HuH-7 (cell line): ENCODE results near the gene ATXN7L2.

Source experiments
- DNase-seq: peaks from one replicate; pipeline ENCODE4 v3.0.0; 2011; ENCODE audit warnings: low spot score

The ATXN7L2 gene

GRCh38 chr1:109523706-109524105 is 40.0 kb downstream of the ATXN7L2 start:
- no peak for DNase-seq

DNA sequence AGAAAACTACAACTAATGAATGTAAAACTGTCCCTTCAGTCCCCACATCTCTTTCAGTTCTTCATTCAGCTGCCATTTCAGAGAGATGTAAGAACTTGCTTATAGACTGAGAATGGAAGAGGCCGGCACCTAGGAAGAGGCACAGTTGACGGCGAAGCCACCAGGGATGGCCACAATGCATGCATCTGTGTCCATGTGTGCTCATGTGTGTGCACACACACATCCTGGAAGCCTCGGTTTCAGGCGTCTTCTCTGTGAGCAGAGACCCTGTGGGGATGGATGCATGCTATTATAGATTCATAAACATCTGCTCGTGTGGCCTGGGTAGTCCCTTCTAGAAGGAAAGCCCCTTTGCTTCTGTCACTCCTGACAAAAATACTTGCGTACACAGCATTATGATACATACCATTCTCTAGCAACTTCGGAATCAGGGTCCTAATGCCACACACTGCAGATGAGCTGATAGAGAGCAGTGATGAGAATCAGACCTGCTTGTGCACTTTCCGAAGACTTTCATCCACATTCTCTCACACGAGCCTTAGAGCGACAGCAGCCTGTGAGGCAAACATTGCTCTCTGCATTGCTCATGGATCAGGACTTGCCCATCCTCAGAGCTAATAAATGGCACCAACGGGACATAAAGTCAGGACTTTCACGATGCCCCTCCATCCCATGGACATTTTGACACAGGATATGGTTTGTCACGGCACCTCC is 43.5 kb downstream of the ATXN7L2 start:
- no peak for DNase-seq

- DNase-seq: no peak
Observed at GRCh38 chr1:109527846-109528695, 44.4 kb downstream of the ATXN7L2 start.

DNA sequence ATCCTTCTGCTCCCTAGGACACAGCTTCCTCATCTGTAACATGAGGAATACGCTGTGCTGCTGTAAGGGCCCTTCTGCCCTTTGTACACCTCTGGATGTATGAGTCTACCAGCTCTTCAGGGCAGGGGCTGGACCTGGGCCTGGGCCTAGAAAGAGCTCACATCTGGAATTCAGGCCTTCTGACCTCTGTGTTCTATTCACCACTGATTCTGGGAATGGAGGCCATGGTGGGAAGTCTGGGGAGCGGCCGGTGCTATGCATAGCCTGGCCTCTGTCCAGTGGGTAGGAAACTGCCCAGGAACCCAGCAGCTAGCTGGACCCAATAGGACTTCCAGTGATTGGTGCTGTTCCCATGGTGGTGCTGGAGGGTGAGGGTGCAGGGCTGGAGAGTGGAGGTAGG is 45.0 kb downstream of the ATXN7L2 start:
- no peak for DNase-seq

- DNase-seq: no peak
Observed at GRCh38 chr1:109529881-109530456, 46.3 kb downstream of the ATXN7L2 start.

- no peak for DNase-seq
Observed at GRCh38 chr1:109530457-109531087, 46.9 kb downstream of the ATXN7L2 start.

DNA sequence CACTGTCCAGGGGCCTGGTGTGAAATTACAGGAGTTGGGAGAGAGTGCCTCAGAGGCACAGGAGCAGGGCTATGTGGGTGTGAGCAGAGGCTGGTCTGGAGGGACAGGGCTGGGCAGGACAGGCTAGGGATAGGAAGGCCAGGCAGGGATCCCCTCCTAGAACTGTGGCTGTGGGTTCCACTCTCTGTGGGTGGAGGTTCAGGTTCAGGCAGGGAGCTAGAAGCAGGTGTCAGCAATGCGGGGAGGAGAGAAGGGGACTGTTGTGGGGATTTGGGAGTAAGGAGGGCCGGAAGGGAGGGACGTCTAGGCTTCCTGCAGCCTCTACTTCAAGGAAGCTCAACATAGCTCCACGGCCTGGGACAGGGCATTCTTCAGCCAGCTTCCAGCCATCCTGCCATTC is 47.7 kb downstream of the ATXN7L2 start:
- no peak for DNase-seq

DNA sequence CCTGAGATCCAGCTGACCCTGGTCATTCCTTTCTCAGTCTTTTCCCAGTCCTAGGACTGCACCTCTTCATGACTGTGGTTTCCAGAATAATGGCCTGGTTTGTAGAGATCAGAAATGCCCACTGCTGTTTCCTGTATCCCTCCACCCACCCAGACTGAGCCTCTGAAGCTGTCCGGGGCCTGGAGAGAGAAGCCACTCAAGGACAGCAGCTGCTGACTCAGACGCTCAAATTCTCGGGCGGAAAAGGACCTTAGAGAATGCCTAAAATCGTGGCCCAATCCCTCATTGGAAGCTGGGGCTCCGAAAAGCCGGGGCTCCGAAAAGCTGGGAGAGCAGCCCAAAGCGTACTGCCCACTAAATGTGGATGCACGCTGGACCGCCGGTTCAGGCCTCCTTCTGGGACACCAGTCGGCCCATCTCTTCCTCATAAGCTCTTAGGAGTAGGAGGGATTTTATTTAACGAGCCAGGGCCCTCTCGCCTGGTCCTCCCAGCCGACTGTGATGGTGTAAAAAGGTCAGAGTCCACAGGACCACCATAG is 48.2 kb downstream of the ATXN7L2 start:
- DNase-seq: no peak

- peak; percentile 74 for DNase-seq
Observed at GRCh38 chr1:109532365-109533136, 48.8 kb downstream of the ATXN7L2 start.

GRCh38 chr1:109534307-109534858 is 50.7 kb downstream of the ATXN7L2 start:
- DNase-seq: no peak

GRCh38 chr1:109535481-109535880 is 51.8 kb downstream of the ATXN7L2 start:
- no peak for DNase-seq

DNA sequence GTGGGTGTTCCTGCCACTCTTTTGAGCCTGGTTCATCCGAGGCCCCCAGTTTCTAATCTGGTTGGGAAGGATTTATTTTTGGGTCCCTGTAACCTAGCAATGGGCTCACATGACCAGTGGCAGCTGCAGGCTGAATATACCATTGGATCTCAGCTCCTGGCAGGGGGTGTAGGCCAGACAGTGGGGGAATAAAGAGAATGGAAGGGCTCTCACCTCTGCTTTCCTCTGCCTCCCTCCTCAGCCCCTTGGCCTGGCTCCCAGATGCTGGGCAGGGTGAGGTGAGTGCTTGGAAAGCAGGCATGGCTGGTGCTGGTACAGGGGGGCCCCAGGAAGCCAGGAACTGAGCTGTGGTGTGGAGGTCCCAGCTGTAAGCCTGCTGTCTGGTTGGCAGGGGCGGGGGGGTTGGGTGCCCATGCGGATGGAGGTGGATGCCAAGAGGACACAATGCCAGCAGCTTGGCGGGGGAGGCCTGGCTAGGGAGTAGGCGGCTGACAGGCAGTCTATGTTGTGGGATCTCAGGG is 52.3 kb downstream of the ATXN7L2 start:
- no peak for DNase-seq

DNA sequence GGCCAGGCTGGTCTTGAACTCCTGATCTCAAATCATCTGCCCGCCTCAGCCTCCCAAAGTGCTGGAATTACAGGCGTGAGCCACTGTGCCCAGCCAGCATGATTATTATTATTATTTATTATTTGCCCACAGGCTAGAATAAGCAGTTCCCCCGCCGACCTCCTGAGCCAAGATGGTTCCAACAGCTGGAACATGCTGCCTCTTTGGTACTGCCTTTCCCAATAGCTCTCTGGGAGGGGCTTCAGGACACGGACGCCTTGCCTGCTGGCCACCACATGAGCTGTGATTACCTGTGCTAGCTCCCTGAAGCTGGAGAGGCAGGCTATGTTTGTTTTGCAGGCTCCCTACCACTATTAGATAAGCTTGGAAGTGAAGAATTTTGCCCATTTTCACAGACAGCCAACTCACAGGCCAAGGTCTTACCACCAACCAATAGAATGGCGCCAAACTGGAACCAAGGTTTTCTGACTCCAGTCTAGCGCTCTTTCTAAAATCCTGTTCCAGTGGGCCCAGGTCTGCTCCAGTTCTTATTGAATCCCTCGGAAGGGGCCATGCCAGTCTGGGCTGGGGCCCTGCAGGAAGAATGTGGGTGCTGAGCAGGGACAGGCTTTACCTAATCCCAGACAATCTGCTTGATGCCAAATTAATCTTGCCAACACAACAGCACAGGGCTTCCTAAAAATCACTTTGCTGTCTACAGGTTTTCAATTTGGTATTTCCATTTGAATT is 53.9 kb downstream of the ATXN7L2 start:
- DNase-seq: no peak

- DNase-seq: no peak
Observed at GRCh38 chr1:109538827-109539555, 55.3 kb downstream of the ATXN7L2 start.

DNA sequence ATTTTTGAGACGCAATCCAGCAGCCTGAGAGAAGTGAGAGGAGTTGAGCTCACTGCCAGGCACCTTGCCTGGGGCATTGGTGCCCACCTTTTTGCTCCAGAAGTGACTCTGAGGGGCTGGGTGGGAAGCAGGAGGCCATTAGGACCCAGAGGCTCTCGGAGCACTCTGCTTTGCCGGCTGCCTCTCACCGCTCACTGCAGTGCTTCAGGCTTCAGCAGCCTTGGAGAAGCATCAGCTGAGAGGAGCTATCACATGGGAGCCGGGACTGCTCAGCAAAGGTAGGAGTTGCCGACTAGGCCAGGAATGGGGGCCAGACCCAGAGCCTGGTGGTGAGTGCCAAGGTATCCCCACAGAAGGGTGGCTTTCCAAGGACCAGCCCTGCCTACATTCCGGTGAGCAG is 56.0 kb downstream of the ATXN7L2 start, which contains the start of gene GPR61:
GPR61 (plus strand) TSS at position 197 of the 400 bp plus-strand sequence. CDS start 3,151 bp downstream, outside the sequence.
- no peak for DNase-seq

DNA sequence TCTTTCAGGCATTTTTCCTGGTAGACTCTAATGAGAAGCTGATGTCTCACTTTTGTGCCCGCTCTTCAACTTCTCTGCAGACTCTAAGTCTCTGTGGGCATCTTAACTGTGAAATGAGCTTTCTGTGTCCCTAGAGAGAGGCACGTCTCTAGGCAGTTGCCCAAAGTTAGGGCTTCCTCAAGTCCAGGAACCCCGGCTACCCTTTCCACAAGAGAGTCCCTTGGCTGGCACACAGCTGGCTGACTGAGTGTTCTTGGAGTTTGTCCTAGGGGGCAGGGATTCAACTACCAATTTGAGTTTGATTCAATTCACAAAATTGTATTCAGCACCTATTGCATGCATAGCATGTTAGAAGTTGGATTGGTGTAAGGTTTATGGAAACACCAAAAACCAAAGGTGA is 57.4 kb downstream of the ATXN7L2 start:
- no peak for DNase-seq
